HCT116 (cell line): ENCODE results near the gene GALNT13. TPM values are rescaled to one million over a fixed set of nuclear protein-coding genes. Genes with fewer than 3 reads are reported as not detected.

Source experiments
- ATAC-seq: fragments of 200-7000 bp; cut with Tn5 transposase; 2 replicates; pipeline ENCODE4 v1.9.1; 2020; ENCODE audit warnings: mild to moderate bottlenecking, moderate library complexity
- BruUV-seq: library from RNA; stranded (reverse); fragments of 400-500 nt; replicated peaks from 2 replicates; lab custom pipeline; 2021; lab: Mats Ljungman, UMichigan
- CTCF ChIA-PET: fragments of 300-600 bp; sonication (Branson Sonifier 250); formaldehyde crosslinking; loops from one replicate; lab custom pipeline; 2021; ENCODE audit warnings: antibody characterized with exemption; lab: Charles Lee
- POLR2A ChIA-PET: fragments of 300-600, 350-600 bp; sonication (Branson Sonifier 250); formaldehyde crosslinking; loops from one replicate; lab custom pipeline; 2021; ENCODE audit warnings: antibody characterized with exemption; lab: Charles Lee
- RAD21 ChIA-PET, 2 experiments: fragments of 300-600 bp; sonication (Branson Sonifier 250); formaldehyde crosslinking; loops; one replicate each; lab custom pipeline; 2023; ENCODE audit warnings: low total read pairs in 2 of 2; ENCODE audit not compliant: uncharacterized antibody in 2 of 2, unreplicated experiment in 2 of 2, low non-redundant PET in 1 of 2; lab: Charles Lee
- DNase-seq: peaks from one replicate; pipeline ENCODE4 v3.0.0-alpha.2; 2010; ENCODE audit warnings: low read depth, low spot score
- H2AFZ ChIP-seq: fragments of 200-600 bp; shearing (Covaris generic), sonication (generic); 2 replicates; pipeline ENCODE4 v1.6.1; 2017; ENCODE audit warnings: low read depth, mixed run types, mixed read lengths, antibody characterized with exemption, low read length; ENCODE audit not compliant: poor library complexity, severe bottlenecking
- H3K27ac ChIP-seq: 2 replicates; pipeline ENCODE4 v1.5.1; 2012; ENCODE audit warnings: low read depth, low read length
- H3K27me3 ChIP-seq: fragments of 200-600 bp; sonication (generic); 2 replicates; pipeline ENCODE4 v1.6.1; 2016; ENCODE audit warnings: mixed run types, low read length, mixed read lengths; ENCODE audit not compliant: insufficient read depth
- H3K36me3 ChIP-seq, 2 experiments: fragments of 200-500 bp in 1 of 2; fragments of 200-600 bp in 1 of 2; sonication (Bioruptor generic) in 1 of 2; sonication (generic) in 1 of 2; 2 replicates each; pipeline versions ENCODE4 v1.5.1 to v1.6.1; 2014 to 2016; ENCODE audit warnings: low read length in 2 of 2, inconsistent platforms in 1 of 2, mixed read lengths in 1 of 2, mixed run types in 1 of 2; ENCODE audit not compliant: insufficient read depth in 2 of 2, control insufficient read depth in 1 of 2
- H3K4me1 ChIP-seq, 2 experiments: fragments of 200-600 bp in 1 of 2; sonication (generic) in 1 of 2; 2 replicates each; pipeline versions ENCODE4 v1.5.1 to v1.6.1; 2012 to 2017; ENCODE audit warnings: low read length in 2 of 2, inconsistent platforms in 1 of 2, mild to moderate bottlenecking in 1 of 2, mixed read lengths in 1 of 2, mixed run types in 1 of 2, moderate library complexity in 1 of 2; ENCODE audit not compliant: insufficient read depth in 2 of 2, control insufficient read depth in 1 of 2
- H3K4me2 ChIP-seq: fragments of 200-600 bp; sonication (generic); 2 replicates; pipeline ENCODE4 v1.6.1; 2017; ENCODE audit warnings: mixed run types, low read length, mixed read lengths
- H3K4me3 ChIP-seq, 2 experiments: fragments of 200-600 bp in 1 of 2; sonication (generic) in 1 of 2; replicated peaks in 1 of 2; 2 replicates each; pipeline ENCODE4 v1.5.1; 2011 to 2016; ENCODE audit warnings: low read length in 2 of 2, control low read depth in 1 of 2, low read depth in 1 of 2, mild to moderate bottlenecking in 1 of 2, mixed read lengths in 1 of 2, mixed run types in 1 of 2
- H3K79me2 ChIP-seq: fragments of 200-600 bp; sonication (generic); 2 replicates; pipeline ENCODE4 v1.6.1; 2017; ENCODE audit warnings: mild to moderate bottlenecking, mixed run types, low read length, moderate library complexity, mixed read lengths; ENCODE audit not compliant: insufficient read depth
- H3K9ac ChIP-seq: fragments of 200-600 bp; sonication (generic); 2 replicates; pipeline ENCODE4 v1.6.1; 2016; ENCODE audit warnings: low read length, mixed read lengths
- H3K9me2 ChIP-seq: fragments of 200-600 bp; sonication (generic), shearing (Covaris generic); 2 replicates; pipeline ENCODE4 v1.6.1; 2017; ENCODE audit warnings: mixed run types, mild to moderate bottlenecking, moderate library complexity; ENCODE audit not compliant: insufficient read depth
- H3K9me3 ChIP-seq, 2 experiments: fragments of 200-500 bp in 1 of 2; fragments of 200-600 bp in 1 of 2; sonication (Bioruptor generic) in 1 of 2; sonication (generic) in 1 of 2; 2 replicates each; pipeline ENCODE4 v1.6.1; 2014 to 2017; ENCODE audit warnings: low read length in 2 of 2, mixed read lengths in 2 of 2, inconsistent platforms in 1 of 2, low read depth in 1 of 2, mild to moderate bottlenecking in 1 of 2, mixed run types in 1 of 2, moderate library complexity in 1 of 2; ENCODE audit not compliant: control insufficient read depth in 1 of 2, insufficient read depth in 1 of 2
- H4K20me1 ChIP-seq: fragments of 200-600 bp; sonication (generic), shearing (Covaris generic); 2 replicates; pipeline ENCODE4 v1.6.1; 2017; ENCODE audit warnings: mixed run types, mild to moderate bottlenecking, moderate library complexity; ENCODE audit not compliant: insufficient read depth
- CBX3 ChIP-seq: IDR thresholded peaks from 2 replicates; pipeline ENCODE4 v1.6.1; 2012; ENCODE audit warnings: low read depth
- EGR1 ChIP-seq: IDR thresholded peaks from 2 replicates; pipeline ENCODE4 v1.6.1; 2012; ENCODE audit warnings: low read depth
- FOSL1 ChIP-seq: IDR thresholded peaks from 2 replicates; pipeline ENCODE4 v1.6.1; 2012; ENCODE audit warnings: low read depth
- MAX ChIP-seq: IDR thresholded peaks from 2 replicates; pipeline ENCODE4 v1.6.1; 2012
- POLR2AphosphoS5 ChIP-seq: IDR thresholded peaks from 2 replicates; pipeline ENCODE4 v1.6.1; 2011; ENCODE audit warnings: mild to moderate bottlenecking, low read depth, low read length, moderate library complexity
- ZBTB33 ChIP-seq: IDR thresholded peaks from 2 replicates; pipeline ENCODE4 v1.6.1; 2011; ENCODE audit warnings: mild to moderate bottlenecking, low read length, moderate library complexity; ENCODE audit not compliant: insufficient replicate concordance; ENCODE audit errors: extremely low read depth
- ZFX ChIP-seq: fragments of 450-650 bp; IDR thresholded peaks from 2 replicates; pipeline ENCODE4 v1.6.1; 2017
- ZNF274 ChIP-seq: fragments of 200-500 bp; sonication (Bioruptor generic); IDR thresholded peaks from 2 replicates; pipeline ENCODE4 v1.6.1; 2014; ENCODE audit warnings: mild to moderate bottlenecking, low read depth, low read length, inconsistent platforms
- intact Hi-C: fragments of 100-400 bp; cut with micrococcal nuclease; formaldehyde crosslinking; loops from 2 replicates; pipeline ENCODE4 v1.10.0; 2022
- total RNA-seq: library from RNA; stranded (reverse); gene quantifications from one replicate; pipeline ENCODE4 v1.2.1, GENCODE V29; 2021; ENCODE audit not compliant: unreplicated experiment

Gene GALNT13
- total RNA-seq, 1 experiment from 2014 or later, result 0.44 TPM

- Histone ChIP-seq H3K4me1 (no peaks in the 10 kb centered on the region), H3K9ac (no peak overlapping the region), H3K79me2 (no peaks in the 10 kb centered on the region), H3K27me3 (no peaks in the 10 kb centered on the region), H4K20me1 (no peaks in the 10 kb centered on the region), H3K4me2 (no peak overlapping the region), H3K36me3 (no peaks in the 10 kb centered on the region), H2AFZ (no peak overlapping the region), H3K27ac (no peak overlapping the region), H3K4me3 (no peak overlapping the region), H3K9me3 (no peaks in the 10 kb centered on the region), H3K9me2 (no peaks in the 10 kb centered on the region)
- intact Hi-C loops, result no loop called here
- POLR2A ChIA-PET, result no interaction called here
- CTCF ChIA-PET, result no interaction called here
- no TSS peak for BruUV-seq
- no peak for ATAC-seq
- no peak for TF ChIP-seq FOSL1
- no peak for TF ChIP-seq POLR2AphosphoS5
- DNase-seq, result no peak
- RAD21 ChIA-PET, result no interaction called here
Measured at GRCh38 chr2:154343282-154343681, 471.6 kb downstream of the GALNT13 start.

- no peak for DNase-seq
- H3K9me2 ChIP-seq, result no peaks in the 10 kb centered on the region
- H3K9me3 ChIP-seq, result no peaks in the 10 kb centered on the region
Measured at GRCh38 chr2:154350911-154351310, 479.2 kb downstream of the GALNT13 start.

More at GRCh38 chr2:154350911-154351310, 479.2 kb downstream of the GALNT13 start:
- CTCF ChIA-PET, result no interaction called here
- Histone ChIP-seq H3K27ac (no peak overlapping the region), H3K9ac (no peak overlapping the region), H3K4me3 (no peak overlapping the region), H3K4me1 (no peaks in the 10 kb centered on the region), H3K4me2 (no peak overlapping the region), H3K36me3 (no peaks in the 10 kb centered on the region), H4K20me1 (no peaks in the 10 kb centered on the region), H3K79me2 (no peaks in the 10 kb centered on the region), H3K27me3 (no peaks in the 10 kb centered on the region), H2AFZ (no peak overlapping the region)
- POLR2A ChIA-PET, result no interaction called here
- RAD21 ChIA-PET, result no interaction called here
- BruUV-seq, result no TSS peak
- ATAC-seq, result no peak
- intact Hi-C loops, result no loop called here
- no peak for TF ChIP-seq ZBTB33
- TF ChIP-seq CBX3, result no peak
- TF ChIP-seq ZNF274, result no peak
- no peak for TF ChIP-seq EGR1
- TF ChIP-seq MAX, result no peak
- TF ChIP-seq ZFX, result no peak
